ENCODE measurements around the gene PLA2G4F.
A peak's percentile ranks its signal among the peaks of the same experiment; 100 is the strongest.

The PLA2G4F gene

GRCh38 chr15:42184736-42185135 lies 28.3 kb upstream of the PLA2G4F start:
- Histone ChIP-seq H4K8ac (ENCODE audit: low read depth, low read length) (no peak overlapping the region), H3K56ac (ENCODE audit: low read length) (no peak overlapping the region), H3K79me2 (ENCODE audit: control insufficient read depth, insufficient read depth, low read length) (no peaks in the 10 kb centered on the region), H3K23ac (ENCODE audit: low read length) (no peak overlapping the region), H3K4me1 (ENCODE audit: control insufficient read depth, low read depth, low read length) (no peaks in the 10 kb centered on the region), H3K36me3 (ENCODE audit: control insufficient read depth, insufficient read depth, low read length) (peaks cover 1% of the 10 kb centered on the region), H2BK120ac (ENCODE audit: low read depth, low read length) (no peak overlapping the region), H3K79me1 (ENCODE audit: low read length) (no peaks in the 10 kb centered on the region), H3K27ac (ENCODE audit: low read depth, low read length) (no peak overlapping the region), H3K4me2 (ENCODE audit: low read length) (no peak overlapping the region), H2BK5ac (ENCODE audit: low read length) (no peak overlapping the region), H2AK5ac (ENCODE audit: low read length) (no peak overlapping the region), H3K4ac (ENCODE audit: low read depth, low read length) (no peak overlapping the region), H2BK15ac (replicated peaks; ENCODE audit: low read depth) (no peak overlapping the region), H4K5ac (ENCODE audit: low read length) (no peak overlapping the region), H3K4me3 (ENCODE audit: low read length) (no peak overlapping the region), H3K9ac (ENCODE audit: low read length) (no peak overlapping the region), H3K27me3 (ENCODE audit: insufficient read depth, low read length, poor library complexity) (no peaks in the 10 kb centered on the region), H3K18ac (ENCODE audit: low read length) (no peak overlapping the region)
- WGBS (ENCODE audit: extremely low coverage, insufficient coverage, low lambda C conversion rate), result no CpG with 5 or more reads among the region's 4 CpGs
- DNase-seq, result no peak

- Histone ChIP-seq H3K4me1 (ENCODE audit: control insufficient read depth, low read depth, low read length) (no peaks in the 10 kb centered on the region), H3K4me2 (ENCODE audit: low read length) (no peak overlapping the region), H3K36me3 (ENCODE audit: control insufficient read depth, insufficient read depth, low read length) (peaks cover 1% of the 10 kb centered on the region), H3K79me2 (ENCODE audit: control insufficient read depth, insufficient read depth, low read length) (no peaks in the 10 kb centered on the region), H3K23ac (ENCODE audit: low read length) (no peak overlapping the region), H3K27ac (ENCODE audit: low read depth, low read length) (no peak overlapping the region), H3K18ac (ENCODE audit: low read length) (no peak overlapping the region), H4K5ac (ENCODE audit: low read length) (no peak overlapping the region), H2BK120ac (ENCODE audit: low read depth, low read length) (no peak overlapping the region), H3K79me1 (ENCODE audit: low read length) (no peaks in the 10 kb centered on the region), H3K27me3 (ENCODE audit: insufficient read depth, low read length, poor library complexity) (no peaks in the 10 kb centered on the region), H3K4me3 (ENCODE audit: low read length) (no peak overlapping the region), H2BK5ac (ENCODE audit: low read length) (no peak overlapping the region), H4K8ac (ENCODE audit: low read depth, low read length) (no peak overlapping the region), H3K9ac (ENCODE audit: low read length) (no peak overlapping the region), H2BK15ac (replicated peaks; ENCODE audit: low read depth) (no peak overlapping the region), H3K4ac (ENCODE audit: low read depth, low read length) (no peak overlapping the region), H2AK5ac (ENCODE audit: low read length) (no peak overlapping the region), H3K56ac (ENCODE audit: low read length) (no peak overlapping the region)
- no peak for DNase-seq
- WGBS (ENCODE audit: extremely low coverage, insufficient coverage, low lambda C conversion rate), result no CpG with 5 or more reads among the region's 5 CpGs
Observed at GRCh38 chr15:42184296-42184695, 27.9 kb upstream of the PLA2G4F start.

GRCh38 chr15:42182961-42183360 lies 26.5 kb upstream of the PLA2G4F start:
- Histone ChIP-seq H3K4me3 (ENCODE audit: low read length) (no peak overlapping the region), H3K36me3 (ENCODE audit: control insufficient read depth, insufficient read depth, low read length) (peaks cover 3% of the 10 kb centered on the region), H3K56ac (ENCODE audit: low read length) (no peak overlapping the region), H3K4me2 (ENCODE audit: low read length) (no peak overlapping the region), H2AK5ac (ENCODE audit: low read length) (no peak overlapping the region), H3K9ac (ENCODE audit: low read length) (no peak overlapping the region), H3K18ac (ENCODE audit: low read length) (no peak overlapping the region), H3K27me3 (ENCODE audit: insufficient read depth, low read length, poor library complexity) (no peaks in the 10 kb centered on the region), H2BK120ac (ENCODE audit: low read depth, low read length) (no peak overlapping the region), H3K79me1 (ENCODE audit: low read length) (no peaks in the 10 kb centered on the region), H2BK15ac (replicated peaks; ENCODE audit: low read depth) (no peak overlapping the region), H3K4me1 (ENCODE audit: control insufficient read depth, low read depth, low read length) (no peaks in the 10 kb centered on the region), H3K79me2 (ENCODE audit: control insufficient read depth, insufficient read depth, low read length) (no peaks in the 10 kb centered on the region), H3K4ac (ENCODE audit: low read depth, low read length) (no peak overlapping the region), H2BK5ac (ENCODE audit: low read length) (no peak overlapping the region), H3K23ac (ENCODE audit: low read length) (no peak overlapping the region), H3K27ac (ENCODE audit: low read depth, low read length) (no peak overlapping the region), H4K5ac (ENCODE audit: low read length) (no peak overlapping the region), H4K8ac (ENCODE audit: low read depth, low read length) (no peak overlapping the region)
- DNase-seq, result no peak
- no CpG with 5 or more reads among the region's 6 CpGs for WGBS (ENCODE audit: extremely low coverage, insufficient coverage, low lambda C conversion rate)

GRCh38 chr15:42182328-42182886 lies 26.0 kb upstream of the PLA2G4F start:
- no peak for DNase-seq

GRCh38 chr15:42178056-42178455 lies 21.6 kb upstream of the PLA2G4F start:
- no peak overlapping the region for H2BK5ac ChIP-seq (ENCODE audit: low read length)
- no peak overlapping the region for H2BK15ac ChIP-seq (replicated peaks; ENCODE audit: low read depth)
- H3K18ac ChIP-seq (ENCODE audit: low read length), result no peak overlapping the region
- peaks cover 3% of the 10 kb centered on the region for H3K36me3 ChIP-seq (ENCODE audit: control insufficient read depth, insufficient read depth, low read length)
- no peak overlapping the region for H3K23ac ChIP-seq (ENCODE audit: low read length)
- no peak overlapping the region for H2BK120ac ChIP-seq (ENCODE audit: low read depth, low read length)
- no peaks in the 10 kb centered on the region for H3K4me1 ChIP-seq (ENCODE audit: control insufficient read depth, low read depth, low read length)
- no peak overlapping the region for H3K27ac ChIP-seq (ENCODE audit: low read depth, low read length)
- no peaks in the 10 kb centered on the region for H3K27me3 ChIP-seq (ENCODE audit: insufficient read depth, low read length, poor library complexity)
- H4K8ac ChIP-seq (ENCODE audit: low read depth, low read length), result no peak overlapping the region
- no peak overlapping the region for H2AK5ac ChIP-seq (ENCODE audit: low read length)
- no peak overlapping the region for H3K56ac ChIP-seq (ENCODE audit: low read length)
- no peak overlapping the region for H3K4me2 ChIP-seq (ENCODE audit: low read length)
- WGBS (ENCODE audit: extremely low coverage, insufficient coverage, low lambda C conversion rate), result no CpG with 5 or more reads among the region's 2 CpGs
- no peak overlapping the region for H4K5ac ChIP-seq (ENCODE audit: low read length)
- H3K4me3 ChIP-seq (ENCODE audit: low read length), result no peak overlapping the region
- no peaks in the 10 kb centered on the region for H3K79me2 ChIP-seq (ENCODE audit: control insufficient read depth, insufficient read depth, low read length)
- H3K9ac ChIP-seq (ENCODE audit: low read length), result no peak overlapping the region
- no peak overlapping the region for H3K4ac ChIP-seq (ENCODE audit: low read depth, low read length)
- peak; percentile 26 for DNase-seq
- no peaks in the 10 kb centered on the region for H3K79me1 ChIP-seq (ENCODE audit: low read length)

More at GRCh38 chr15:42182328-42182886, 26.0 kb upstream of the PLA2G4F start:
- Histone ChIP-seq H3K4ac (ENCODE audit: low read depth, low read length) (no peak overlapping the region), H3K4me2 (ENCODE audit: low read length) (no peak overlapping the region), H3K4me3 (ENCODE audit: low read length) (no peak overlapping the region), H2BK5ac (ENCODE audit: low read length) (no peak overlapping the region), H2AK5ac (ENCODE audit: low read length) (no peak overlapping the region), H3K56ac (ENCODE audit: low read length) (no peak overlapping the region), H3K79me2 (ENCODE audit: control insufficient read depth, insufficient read depth, low read length) (no peaks in the 10 kb centered on the region), H3K27me3 (ENCODE audit: insufficient read depth, low read length, poor library complexity) (no peaks in the 10 kb centered on the region), H3K36me3 (ENCODE audit: control insufficient read depth, insufficient read depth, low read length) (peaks cover 3% of the 10 kb centered on the region), H3K9ac (ENCODE audit: low read length) (no peak overlapping the region), H2BK15ac (replicated peaks; ENCODE audit: low read depth) (no peak overlapping the region), H3K18ac (ENCODE audit: low read length) (no peak overlapping the region), H3K4me1 (ENCODE audit: control insufficient read depth, low read depth, low read length) (no peaks in the 10 kb centered on the region), H3K79me1 (ENCODE audit: low read length) (no peaks in the 10 kb centered on the region), H4K5ac (ENCODE audit: low read length) (no peak overlapping the region), H3K27ac (ENCODE audit: low read depth, low read length) (no peak overlapping the region), H3K23ac (ENCODE audit: low read length) (no peak overlapping the region), H4K8ac (ENCODE audit: low read depth, low read length) (no peak overlapping the region), H2BK120ac (ENCODE audit: low read depth, low read length) (no peak overlapping the region)
- no CpG with 5 or more reads among the region's 6 CpGs for WGBS (ENCODE audit: extremely low coverage, insufficient coverage, low lambda C conversion rate)

GRCh38 chr15:42175671-42176070 lies 19.2 kb upstream of the PLA2G4F start:
- no peaks in the 10 kb centered on the region for H3K79me2 ChIP-seq (ENCODE audit: control insufficient read depth, insufficient read depth, low read length)
- no peak overlapping the region for H4K5ac ChIP-seq (ENCODE audit: low read length)
- H2AK5ac ChIP-seq (ENCODE audit: low read length), result no peak overlapping the region
- H3K4me2 ChIP-seq (ENCODE audit: low read length), result no peak overlapping the region
- H3K4me1 ChIP-seq (ENCODE audit: control insufficient read depth, low read depth, low read length), result no peaks in the 10 kb centered on the region
- no peak overlapping the region for H3K23ac ChIP-seq (ENCODE audit: low read length)
- no peak overlapping the region for H2BK15ac ChIP-seq (replicated peaks; ENCODE audit: low read depth)
- no peak overlapping the region for H3K4me3 ChIP-seq (ENCODE audit: low read length)
- H2BK5ac ChIP-seq (ENCODE audit: low read length), result no peak overlapping the region
- peak; percentile 23 for DNase-seq
- peaks cover 4% of the 10 kb centered on the region for H3K36me3 ChIP-seq (ENCODE audit: control insufficient read depth, insufficient read depth, low read length)
- H3K56ac ChIP-seq (ENCODE audit: low read length), result no peak overlapping the region
- H2BK120ac ChIP-seq (ENCODE audit: low read depth, low read length), result no peak overlapping the region
- no peak overlapping the region for H3K27ac ChIP-seq (ENCODE audit: low read depth, low read length)
- no peaks in the 10 kb centered on the region for H3K27me3 ChIP-seq (ENCODE audit: insufficient read depth, low read length, poor library complexity)
- no peak overlapping the region for H4K8ac ChIP-seq (ENCODE audit: low read depth, low read length)
- no peaks in the 10 kb centered on the region for H3K79me1 ChIP-seq (ENCODE audit: low read length)
- no peak overlapping the region for H3K18ac ChIP-seq (ENCODE audit: low read length)
- WGBS (ENCODE audit: extremely low coverage, insufficient coverage, low lambda C conversion rate), result no CpG with 5 or more reads among the region's 5 CpGs
- H3K9ac ChIP-seq (ENCODE audit: low read length), result no peak overlapping the region
- H3K4ac ChIP-seq (ENCODE audit: low read depth, low read length), result no peak overlapping the region

All from mesendoderm (in vitro differentiated cells).